ENCODE measurements around the gene DCAF11.

Gene DCAF11

GRCh38 chr14:24114532-24115421 is at the start of gene DCAF11, which contains the start of gene NRL:
Gene DCAF11 (plus strand): TSS chr14:24114777. CDS start chr14:24115595, 818 bp downstream.
Gene NRL (minus strand): TSS chr14:24114949. CDS start chr14:24082848, 32,101 bp downstream.
- in situ Hi-C loops (cut with MboI; ENCODE audit: low sequenced_read_pairs): no loop called here

- in situ Hi-C loops (cut with MboI; ENCODE audit: low sequenced_read_pairs): no loop called here
Observed at GRCh38 chr14:24064856-24065255, 49.7 kb upstream of the DCAF11 start.

- in situ Hi-C loops (cut with MboI; ENCODE audit: low sequenced_read_pairs): no loop called here
Observed at GRCh38 chr14:24065408-24065807, 49.2 kb upstream of the DCAF11 start.

GRCh38 chr14:24066496-24067132 is 48.0 kb upstream of the DCAF11 start:
- in situ Hi-C loops (cut with MboI; ENCODE audit: low sequenced_read_pairs): no loop called here

- in situ Hi-C loops (cut with MboI; ENCODE audit: low sequenced_read_pairs): no loop called here
Observed at GRCh38 chr14:24067133-24068082, 47.2 kb upstream of the DCAF11 start.

GRCh38 chr14:24068711-24069410 is 45.7 kb upstream of the DCAF11 start:
- in situ Hi-C loops (cut with MboI; ENCODE audit: low sequenced_read_pairs): no loop called here

- in situ Hi-C loops (cut with MboI; ENCODE audit: low sequenced_read_pairs): no loop called here
Observed at GRCh38 chr14:24069411-24069735, 45.2 kb upstream of the DCAF11 start.

GRCh38 chr14:24070285-24071143 is 44.1 kb upstream of the DCAF11 start:
- in situ Hi-C loops (cut with MboI; ENCODE audit: low sequenced_read_pairs): no loop called here

- in situ Hi-C loops (cut with MboI; ENCODE audit: low sequenced_read_pairs): no loop called here
Observed at GRCh38 chr14:24071144-24071697, 43.4 kb upstream of the DCAF11 start, which contains the start of gene CPNE6. Gene CPNE6 (plus strand): TSS chr14:24071562. CDS start chr14:24072937, 1,375 bp downstream.

GRCh38 chr14:24071836-24072430 is 42.6 kb upstream of the DCAF11 start:
- in situ Hi-C loops (cut with MboI; ENCODE audit: low sequenced_read_pairs): no loop called here

GRCh38 chr14:24072436-24072835 is 42.1 kb upstream of the DCAF11 start:
- in situ Hi-C loops (cut with MboI; ENCODE audit: low sequenced_read_pairs): no loop called here

- in situ Hi-C loops (cut with MboI; ENCODE audit: low sequenced_read_pairs): no loop called here
Observed at GRCh38 chr14:24072881-24073877, 41.4 kb upstream of the DCAF11 start.

- in situ Hi-C loops (cut with MboI; ENCODE audit: low sequenced_read_pairs): no loop called here
Observed at GRCh38 chr14:24074625-24075484, 39.7 kb upstream of the DCAF11 start.

GRCh38 chr14:24075485-24076301 is 38.9 kb upstream of the DCAF11 start:
- in situ Hi-C loops (cut with MboI; ENCODE audit: low sequenced_read_pairs): no loop called here

GRCh38 chr14:24076302-24076601 is 38.3 kb upstream of the DCAF11 start:
- in situ Hi-C loops (cut with MboI; ENCODE audit: low sequenced_read_pairs): no loop called here

GRCh38 chr14:24077086-24077485 is 37.5 kb upstream of the DCAF11 start:
- in situ Hi-C loops (cut with MboI; ENCODE audit: low sequenced_read_pairs): no loop called here

All from HL-60/S4 (cell line).